Stimulated activated CD4-positive, alpha-beta T cell treated with anti-CD3 and anti-CD28 coated beads, Interleukin-12 subunit alpha, Interleukin-12 subunit beta, amount 100 ng/mL, for 4 hours (primary cell): ENCODE measurements around the gene ARMC12.
"Not testable (repeated sequence)": the region's sequence is repeated elsewhere in the genome, so short reads cannot be mapped to it uniquely, and the experiment has no call there.

Experiments
- DNase-seq: peaks from one replicate; pipeline ENCODE4 v3.0.0-alpha.2; 2020

ARMC12 gene, protein sequence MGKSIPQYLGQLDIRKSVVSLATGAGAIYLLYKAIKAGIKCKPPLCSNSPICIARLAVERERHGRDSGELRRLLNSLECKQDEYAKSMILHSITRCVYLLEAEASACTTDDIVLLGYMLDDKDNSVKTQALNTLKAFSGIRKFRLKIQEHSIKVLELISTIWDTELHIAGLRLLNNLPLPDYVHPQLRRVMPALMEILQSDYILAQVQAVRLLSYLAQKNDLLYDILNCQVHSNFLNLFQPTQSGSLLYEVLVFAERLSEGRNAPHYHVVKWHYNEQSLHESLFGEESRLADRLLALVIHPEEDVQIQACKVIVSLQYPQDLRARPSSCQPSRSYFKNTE

DNA sequence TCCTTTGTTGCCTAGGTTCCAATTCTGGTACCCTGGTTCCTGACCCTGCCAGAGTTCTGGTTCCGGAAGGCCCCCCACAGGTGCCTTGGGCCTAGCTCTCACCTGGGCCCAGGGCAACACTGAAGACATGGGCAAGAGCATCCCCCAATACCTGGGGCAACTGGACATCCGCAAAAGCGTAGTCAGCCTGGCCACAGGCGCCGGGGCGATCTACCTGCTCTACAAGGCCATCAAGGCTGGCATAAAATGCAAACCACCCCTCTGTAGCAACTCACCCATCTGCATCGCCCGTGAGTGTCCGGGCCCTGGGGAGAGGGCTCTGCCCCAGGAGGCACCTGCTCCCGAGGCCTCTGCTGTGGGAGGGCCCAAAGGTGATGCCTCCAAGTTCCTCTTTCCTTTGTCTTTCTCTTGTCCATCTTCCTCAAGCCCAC is at the start of gene ARMC12:
TSS of gene ARMC12 (plus strand) at position 51 of the 431 bp plus-strand sequence. CDS start at position 128, 77 bp downstream.
- DNase-seq, result no peak

DNA sequence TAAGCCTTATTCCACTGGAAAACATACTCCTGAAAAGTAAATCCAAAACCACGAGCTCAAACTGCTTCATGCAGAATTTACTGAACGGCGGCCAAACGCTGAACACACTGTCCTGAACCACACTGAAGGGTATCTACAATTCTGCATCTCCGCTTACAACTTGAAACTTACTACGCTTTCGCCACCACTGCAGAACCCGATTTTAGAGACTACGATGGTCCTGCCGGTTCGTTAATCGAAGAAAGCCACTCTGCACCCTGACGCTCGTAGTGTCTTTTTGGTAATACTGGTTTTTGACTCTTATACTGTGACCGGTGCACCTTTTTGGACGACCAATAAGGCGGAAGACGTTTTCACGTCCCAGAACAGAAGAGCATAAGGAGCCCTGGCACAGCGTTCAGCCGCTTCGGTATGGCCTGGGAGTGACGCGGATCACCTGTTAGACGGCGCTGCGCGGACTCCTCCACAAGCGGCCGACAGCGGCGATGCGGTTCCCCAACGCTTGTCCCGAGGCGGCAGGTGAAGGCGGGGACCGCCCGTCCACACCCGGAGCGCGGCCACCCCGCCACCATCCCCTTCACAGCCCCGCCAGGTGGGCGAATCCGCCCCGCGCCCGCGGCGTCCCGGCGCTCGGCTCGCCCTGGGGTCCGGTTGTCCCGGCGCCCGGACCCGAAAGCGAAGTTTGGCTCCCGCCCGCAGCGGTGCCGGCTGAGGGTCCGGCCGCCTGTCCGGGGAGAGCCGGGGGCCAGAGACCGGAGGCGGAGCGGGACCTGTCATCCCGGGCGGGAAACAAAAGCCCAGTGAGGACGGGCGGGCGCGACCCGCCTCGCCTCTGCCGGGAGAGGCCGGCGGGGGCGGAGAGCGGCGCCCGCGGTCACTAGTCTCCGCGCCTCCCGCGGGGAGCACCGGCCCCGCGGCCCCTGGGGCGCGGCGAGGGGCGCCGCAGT is 48.9 kb upstream of the ARMC12 start:
- peak; percentile 55 for DNase-seq

DNA sequence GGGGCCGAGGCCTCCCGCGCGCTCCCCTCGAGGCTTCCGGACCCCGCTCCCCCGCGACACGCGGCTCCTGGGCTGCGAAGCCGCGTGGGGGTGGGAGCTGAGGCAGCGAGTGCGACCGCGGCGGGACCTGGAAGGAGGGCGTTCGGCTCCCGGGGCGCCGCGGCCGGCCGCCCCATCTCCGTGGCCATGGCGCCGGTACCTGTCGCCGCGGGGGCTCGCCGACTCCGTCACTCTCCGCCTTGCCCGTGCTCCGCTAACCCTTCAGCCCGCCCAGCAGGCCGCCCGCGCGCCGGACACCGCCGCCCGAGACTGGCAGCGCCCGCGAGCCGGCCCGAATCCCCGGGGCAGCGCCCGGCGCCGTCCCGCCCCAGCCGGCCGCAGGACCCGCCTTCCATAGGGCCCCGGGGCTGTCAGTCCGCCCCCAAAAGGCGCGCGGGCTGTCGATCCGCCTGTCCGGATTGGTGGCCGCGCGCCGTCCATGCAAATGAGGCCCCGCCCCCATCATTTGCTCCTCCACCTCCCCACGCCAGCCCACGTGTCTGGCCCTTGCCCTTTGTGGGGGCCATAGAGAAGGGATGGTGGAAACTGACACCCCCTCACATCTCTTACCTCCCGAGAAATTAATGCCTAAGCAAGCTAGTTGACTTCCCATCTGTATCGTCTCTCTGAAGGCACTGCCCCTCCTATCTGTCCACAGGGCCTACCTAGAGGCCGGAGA is 48.1 kb upstream of the ARMC12 start, which contains the start of gene FKBP5:
TSS of gene FKBP5 (minus strand) at position 311 of the 718 bp plus-strand sequence. CDS start 46,091 bp downstream, outside the sequence.
- DNase-seq, result peak; percentile 89

DNA sequence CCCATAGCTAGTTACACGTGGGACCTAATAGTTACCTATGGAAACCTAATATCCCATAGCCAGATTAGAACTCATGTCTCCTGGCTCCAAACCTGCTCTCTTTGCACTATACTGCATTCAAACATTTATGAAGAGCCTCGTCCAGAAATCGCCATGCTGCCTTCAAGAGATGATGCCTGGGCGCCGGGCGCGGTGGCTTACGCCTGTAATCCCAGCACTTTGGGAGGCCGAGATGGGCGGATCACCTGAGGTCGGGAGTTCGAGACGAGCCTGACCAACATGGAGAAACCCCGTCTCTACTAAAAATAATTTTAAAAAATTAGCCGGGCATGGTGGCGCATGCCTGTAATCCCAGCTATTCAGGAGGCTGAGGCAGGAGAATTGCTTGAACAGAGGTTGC is 46.8 kb upstream of the ARMC12 start:
- DNase-seq, result not testable (repeated sequence)

DNA sequence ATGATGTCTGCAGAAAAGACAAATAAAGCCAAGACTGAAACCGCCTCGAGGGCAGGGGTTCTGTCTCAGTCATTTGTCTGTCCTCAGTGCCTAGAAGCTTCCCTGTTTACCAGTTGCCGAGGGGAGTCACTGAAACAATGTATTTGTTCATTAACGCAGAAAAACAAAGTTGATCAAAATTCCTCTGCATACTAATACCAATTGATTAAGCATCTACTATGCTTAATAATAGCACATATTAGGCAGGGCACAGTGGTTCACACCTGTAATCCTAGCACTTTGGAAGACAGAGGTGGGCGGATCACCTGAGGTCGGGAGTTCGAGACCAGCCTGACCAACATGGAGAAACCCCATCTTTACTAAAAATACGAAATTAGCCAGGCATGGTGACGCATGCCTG is 46.3 kb upstream of the ARMC12 start:
- DNase-seq, result no peak

DNA sequence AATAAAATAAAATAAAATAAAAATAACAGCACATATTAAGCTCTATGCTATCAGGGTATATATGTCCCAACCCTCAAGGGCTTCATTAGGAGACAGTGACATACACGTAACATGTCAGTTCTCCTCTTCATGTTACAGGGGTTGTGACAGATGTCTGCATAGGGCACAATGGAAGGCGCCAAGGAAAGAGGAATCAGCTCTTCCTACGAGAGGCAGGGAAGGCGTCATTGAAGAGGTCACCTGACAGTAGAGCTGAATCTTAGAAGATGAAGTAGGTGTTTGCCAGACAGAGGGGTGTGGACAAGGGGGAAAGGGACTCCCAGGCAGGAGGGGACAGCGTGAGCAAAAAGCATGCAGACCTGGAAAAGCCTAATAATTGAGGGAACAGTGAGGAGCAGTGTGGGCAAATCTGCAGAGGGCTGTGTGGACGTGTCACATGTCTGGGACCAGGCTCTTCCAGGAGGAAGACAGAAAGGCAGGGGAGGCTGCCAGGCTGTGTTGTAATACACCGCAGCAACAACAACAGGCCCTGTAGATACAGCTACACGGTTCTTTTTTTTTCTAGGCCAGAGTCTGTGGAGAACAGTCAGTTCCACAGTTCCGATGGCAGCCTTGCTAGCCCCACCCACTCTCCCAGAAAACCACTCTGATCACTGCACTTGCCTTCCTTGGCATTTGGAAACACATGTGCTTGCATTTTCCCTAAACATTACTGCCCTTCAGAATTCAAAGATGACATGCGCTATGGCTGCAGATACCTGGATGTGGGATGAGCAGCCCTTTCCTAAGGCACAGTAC is 45.6 kb upstream of the ARMC12 start:
- no peak for DNase-seq

DNA sequence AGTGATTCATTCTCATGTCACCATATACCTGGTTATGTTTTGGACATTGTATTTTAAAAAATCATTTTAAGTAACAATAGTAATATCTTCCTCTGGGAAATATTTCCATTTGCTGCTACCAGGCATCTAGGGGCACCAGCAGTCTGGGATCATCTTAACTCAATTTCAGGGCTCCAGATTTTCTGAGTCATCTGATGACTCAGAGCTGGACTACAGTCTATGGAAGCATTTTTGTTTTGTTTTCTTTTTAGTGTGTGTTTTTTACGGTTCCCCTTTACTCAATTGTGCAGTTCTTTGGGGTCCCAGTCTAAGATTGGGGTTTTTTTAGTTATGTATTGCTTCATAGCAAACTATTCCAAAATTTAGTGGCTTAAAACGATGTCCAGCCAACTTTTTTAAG is 42.4 kb upstream of the ARMC12 start:
- DNase-seq, result no peak

DNA sequence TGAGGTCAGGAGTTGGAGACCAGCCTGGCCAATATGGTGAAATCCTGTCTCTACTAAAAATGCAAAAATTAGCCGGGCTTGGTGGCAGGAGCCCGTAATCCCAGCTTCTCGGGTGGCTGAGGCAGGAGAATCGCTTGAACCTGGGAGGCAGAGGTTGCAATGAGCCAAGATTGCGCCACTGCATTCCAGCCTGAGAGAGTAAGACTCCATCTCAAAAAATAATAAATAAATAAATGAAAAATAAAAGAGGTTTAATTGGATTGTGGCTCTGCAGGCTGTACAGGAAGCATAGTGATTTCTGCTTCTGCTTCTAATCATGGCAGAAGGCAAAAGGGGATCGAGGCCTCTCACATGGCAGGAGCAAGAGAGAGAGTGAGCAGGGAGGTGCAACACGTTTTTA is 38.4 kb upstream of the ARMC12 start:
- DNase-seq, result not testable (repeated sequence)

DNA sequence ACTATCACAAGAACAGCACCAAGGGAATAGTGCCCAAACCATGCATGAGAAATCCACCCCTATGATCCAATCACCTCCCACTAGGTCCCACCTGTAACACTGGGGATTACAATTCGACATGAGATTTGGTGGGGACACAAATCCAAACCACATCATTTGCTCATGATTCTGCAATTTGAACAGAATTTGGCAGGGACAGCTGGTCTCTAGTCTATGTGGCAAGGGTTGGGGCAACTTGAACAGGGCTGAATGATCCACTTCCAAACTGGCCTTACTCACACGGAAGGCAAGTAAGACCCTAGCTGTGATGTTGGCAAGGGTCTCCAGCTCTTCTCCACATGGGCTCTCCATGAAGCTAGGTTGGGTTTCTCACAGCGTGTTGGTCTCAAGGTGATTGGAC is 38.0 kb upstream of the ARMC12 start:
- no peak for DNase-seq

DNA sequence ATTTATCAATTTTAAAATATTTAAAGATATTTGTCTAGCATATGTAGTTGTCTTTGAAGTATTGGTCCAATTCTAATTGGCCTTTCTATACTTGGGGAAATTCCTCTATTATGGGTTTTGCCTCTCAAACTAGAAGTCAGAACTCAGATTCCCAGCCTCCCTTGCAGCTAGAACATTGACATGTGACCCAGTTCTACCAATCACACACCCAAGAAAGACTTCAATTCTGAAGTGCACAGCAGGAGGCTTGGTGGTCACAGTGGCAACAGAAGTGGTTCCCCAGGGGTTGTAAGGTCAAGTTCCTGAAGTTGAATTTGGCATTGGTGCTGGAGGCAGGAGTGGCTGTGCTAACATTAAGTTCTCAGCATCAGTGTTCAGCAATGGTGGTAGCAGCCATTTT is 33.3 kb upstream of the ARMC12 start:
- DNase-seq, result no peak

DNA sequence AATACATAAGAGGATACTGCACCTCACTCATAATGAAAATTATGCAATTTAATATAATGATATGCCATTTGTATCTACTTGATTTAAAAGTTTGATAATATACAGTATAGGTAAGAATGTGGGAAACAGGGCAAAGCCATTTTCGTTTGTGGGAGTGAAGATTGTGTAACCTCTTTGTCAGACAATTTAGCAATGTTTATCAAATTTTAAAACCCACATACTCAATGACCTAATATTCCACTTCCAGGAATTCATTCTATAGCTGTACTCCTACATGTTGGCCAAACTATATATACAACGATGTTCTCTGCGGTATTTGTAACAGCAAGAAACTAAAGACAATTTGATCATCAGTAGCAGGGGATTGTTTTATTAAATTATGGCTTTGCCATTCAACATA is 30.4 kb upstream of the ARMC12 start:
- no peak for DNase-seq

DNA sequence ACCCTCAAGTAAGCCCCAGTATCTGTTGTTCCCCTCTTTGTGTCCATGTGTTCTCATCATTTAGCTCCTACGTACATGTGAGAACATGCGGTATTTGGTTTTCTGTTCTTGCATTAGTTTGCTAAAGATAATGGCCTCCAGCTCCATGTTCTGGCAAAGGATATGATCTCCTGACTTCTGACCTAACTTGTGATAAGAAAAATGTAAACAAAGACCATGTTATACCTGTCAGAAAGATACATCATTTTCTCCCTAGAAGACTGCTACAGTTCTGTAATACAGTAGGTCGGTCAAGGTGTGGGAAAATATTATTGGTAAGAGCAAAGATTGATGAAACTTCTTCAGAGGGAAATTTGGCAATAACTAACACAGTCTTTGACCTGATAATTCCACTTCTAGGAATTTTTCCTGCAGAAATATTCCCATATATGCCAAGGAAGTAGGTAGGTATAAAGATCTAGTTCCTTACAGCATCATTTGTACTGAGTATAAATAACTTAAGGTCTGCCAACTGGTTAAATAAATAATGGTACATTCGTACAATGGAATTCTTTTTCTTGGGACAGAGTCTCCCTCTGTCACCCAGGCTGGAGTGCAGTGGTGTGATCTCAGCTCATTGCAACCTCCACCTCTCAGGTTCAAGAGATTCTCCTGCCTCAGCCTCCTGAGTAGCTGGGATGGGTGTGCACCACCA is 29.0 kb upstream of the ARMC12 start:
- DNase-seq, result no peak

DNA sequence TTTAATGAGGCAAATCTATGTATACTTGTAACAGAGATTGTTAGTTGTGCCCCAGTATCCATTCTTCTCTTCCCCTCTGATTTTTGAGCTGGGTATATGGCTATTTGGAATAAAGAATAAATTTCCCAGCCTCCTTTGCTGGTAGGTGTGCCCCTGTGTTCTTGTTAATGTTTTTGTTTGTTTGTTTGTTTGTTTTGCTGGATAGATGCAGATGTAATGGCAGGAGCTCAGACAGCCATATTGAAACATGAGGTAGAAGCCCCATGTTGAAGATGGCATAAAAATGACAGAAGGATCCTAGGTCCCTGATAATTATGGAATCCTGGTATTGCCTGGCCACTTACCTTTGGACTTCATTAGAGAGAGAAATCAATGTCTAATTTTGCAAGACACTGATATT is 28.2 kb upstream of the ARMC12 start:
- DNase-seq, result no peak

DNA sequence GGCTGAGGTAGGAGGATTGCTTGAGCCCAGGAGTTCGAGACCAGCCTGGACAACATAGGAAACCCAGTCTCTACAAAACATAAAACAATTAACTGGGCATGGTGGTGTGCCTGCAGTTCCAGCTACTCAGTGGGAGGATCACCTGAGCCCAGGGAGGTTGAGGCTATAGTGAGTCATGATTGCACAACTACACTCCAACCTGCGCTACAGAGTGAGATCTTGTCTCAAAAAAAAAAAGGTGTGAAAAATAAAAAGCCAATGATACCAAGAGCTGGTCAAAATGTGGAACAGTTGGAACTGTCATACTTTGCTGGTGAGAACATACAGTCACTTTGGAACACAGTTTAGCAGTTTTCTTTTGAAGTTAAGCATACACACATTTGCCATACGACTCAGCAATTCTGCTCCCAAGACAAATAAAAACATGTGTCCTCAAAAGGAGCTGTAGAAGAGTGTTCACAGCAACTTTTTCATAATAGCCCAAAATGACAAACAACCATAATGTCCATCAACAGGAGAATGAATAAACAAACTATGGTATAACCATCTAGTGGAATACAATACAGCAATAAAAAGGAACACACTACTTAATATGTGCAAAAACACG is 26.5 kb upstream of the ARMC12 start:
- no peak for DNase-seq

DNA sequence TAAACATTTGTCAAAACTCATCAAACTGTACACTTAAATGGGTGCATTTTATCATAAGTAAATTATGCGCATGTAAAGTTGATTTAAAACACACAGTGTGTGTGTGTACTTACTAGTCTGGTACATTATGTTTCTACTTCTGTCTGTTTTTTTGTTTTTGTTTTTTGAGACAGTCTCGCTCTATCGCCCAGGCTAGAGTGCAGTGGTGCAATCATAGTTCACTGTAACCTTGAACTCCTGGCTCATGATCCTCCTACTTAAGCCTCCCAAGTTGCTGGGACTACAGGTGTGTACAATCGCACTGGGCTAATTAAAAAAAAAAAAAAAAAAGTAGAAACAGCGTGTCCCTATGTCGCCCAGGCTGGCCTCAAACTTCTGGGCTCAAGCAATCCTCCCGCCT is 25.1 kb upstream of the ARMC12 start:
- no peak for DNase-seq

DNA sequence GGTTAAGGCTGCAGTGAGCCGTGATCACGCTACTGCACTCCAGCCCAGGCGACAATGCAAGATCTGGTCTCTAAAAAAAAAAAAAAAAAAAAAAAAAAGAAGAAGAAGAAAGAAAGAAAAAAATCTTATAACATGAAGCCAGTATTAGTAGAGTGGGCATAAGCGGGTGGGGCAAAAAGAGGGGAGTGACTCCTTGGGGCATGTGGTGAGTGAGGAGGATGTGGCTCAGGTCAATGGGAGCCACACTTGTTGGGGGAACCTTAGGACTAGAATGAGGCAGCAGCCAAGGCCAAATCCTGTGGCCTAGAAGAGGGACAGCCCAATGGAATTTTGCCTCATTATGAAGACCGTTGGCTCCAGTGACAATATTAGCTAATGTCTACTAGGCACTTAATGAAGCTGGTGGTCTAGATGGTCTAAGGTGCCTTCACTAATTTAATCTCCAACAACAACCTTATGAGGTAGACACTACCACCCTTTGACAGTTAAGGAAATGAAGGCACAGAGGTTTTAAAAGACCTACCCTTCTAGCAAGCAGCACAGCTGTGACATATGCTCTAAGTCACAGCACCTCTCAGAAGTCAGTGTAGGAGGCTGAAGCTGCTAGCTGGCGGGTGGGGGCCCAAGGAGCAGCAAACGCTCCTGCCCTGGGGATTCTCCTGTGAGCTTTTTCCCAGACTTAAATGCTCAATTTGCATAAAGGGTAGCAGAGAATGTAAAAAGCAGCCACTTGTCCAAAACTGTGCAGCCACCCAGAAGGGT is 23.6 kb upstream of the ARMC12 start:
- no peak for DNase-seq

DNA sequence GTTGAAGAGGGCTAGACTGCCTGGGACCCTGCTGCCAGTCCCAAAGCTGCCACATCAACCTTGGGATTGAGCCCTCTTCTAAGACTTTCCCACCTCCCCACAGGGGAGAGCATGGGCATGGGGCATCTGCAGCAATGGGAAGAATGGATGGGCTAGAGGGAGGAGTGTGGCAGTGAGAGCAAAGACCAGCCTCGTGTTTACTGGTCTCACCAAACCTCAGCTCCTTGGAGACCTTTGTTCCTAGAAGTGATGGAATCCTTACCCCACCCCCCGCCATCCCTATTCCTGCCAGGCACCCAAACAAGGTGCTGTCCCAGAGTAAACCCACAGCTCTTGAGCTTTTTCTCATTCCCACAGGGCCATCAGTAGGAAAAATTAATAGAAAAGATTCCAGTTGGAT is 20.0 kb upstream of the ARMC12 start:
- no peak for DNase-seq

DNA sequence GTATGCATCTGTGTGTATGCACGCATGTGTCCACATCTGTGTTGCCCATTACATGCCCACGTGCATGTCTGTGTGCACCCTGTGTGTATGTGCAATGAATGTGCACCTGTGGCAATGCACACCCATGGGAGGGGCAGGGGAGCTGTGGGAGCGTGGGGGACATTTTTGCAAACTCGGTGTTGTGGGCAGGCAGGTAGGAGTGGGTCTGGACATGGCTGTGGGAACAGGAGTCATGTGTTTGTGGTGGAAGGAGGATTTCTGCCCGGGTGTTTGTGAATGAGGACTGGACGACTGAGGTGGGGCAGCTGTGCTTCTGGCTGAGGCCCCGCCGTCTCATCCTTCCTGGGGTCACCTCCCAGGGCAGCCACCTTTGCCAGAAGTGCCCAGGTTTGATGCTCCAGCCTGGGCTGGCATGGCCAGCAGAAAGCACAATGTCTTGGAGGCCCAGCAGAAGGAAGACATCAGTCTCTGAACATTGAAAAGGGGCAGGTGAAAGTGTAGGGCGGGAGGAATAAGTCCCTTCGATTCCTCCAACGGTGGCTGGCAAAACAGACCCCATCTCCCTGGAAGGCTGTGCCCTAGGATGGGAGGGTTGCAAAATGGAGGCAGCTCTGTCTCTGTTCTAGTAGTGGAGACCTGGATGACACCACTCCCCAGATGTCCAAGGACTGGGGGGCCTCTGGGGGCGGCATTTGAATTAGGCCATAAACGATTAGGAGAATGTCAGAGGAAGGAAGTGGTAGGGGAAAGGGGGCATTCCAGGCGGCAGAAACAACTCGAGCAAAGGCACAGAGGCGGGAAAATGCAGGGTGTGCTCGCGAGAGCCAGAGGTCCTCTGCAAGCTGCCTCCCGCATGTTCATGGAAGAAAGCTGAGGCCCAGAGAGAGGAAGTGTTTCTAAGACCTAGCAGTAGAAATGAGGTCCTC is 19.1 kb upstream of the ARMC12 start:
- no peak for DNase-seq

DNA sequence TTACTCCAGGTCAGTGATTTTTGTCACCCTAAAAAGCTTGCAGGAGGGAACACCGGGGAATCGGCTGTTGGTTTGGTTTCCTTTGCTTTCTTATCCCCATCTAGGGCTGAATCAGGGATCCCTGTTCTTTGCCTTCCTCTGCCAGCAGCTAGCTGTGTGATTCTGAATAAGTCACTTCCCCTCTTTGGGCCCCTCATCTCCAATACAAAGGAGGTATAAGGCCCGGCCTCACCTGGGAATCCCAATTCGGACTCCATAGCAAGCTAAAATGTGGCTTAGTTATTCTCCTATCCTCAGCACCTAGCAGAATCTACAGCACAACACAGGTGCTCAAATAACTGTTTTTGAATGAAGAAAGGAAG is 18.5 kb upstream of the ARMC12 start:
- no peak for DNase-seq
